DMS153 (cell line): ENCODE data around the gene ARHGAP27.

Source experiments
- DNase-seq: peaks from one replicate; lab custom pipeline; 2025; lab: John Stamatoyannopoulos, UW

ARHGAP27 gene

GRCh38 chr17:45405250-45406086, 27.2 kb downstream of the ARHGAP27 start:
- no peak for DNase-seq

- no peak for DNase-seq
Measured at GRCh38 chr17:45404870-45405249, 27.8 kb downstream of the ARHGAP27 start.

GRCh38 chr17:45403906-45404490, 28.7 kb downstream of the ARHGAP27 start:
- DNase-seq: no peak

- DNase-seq: no peak
Measured at GRCh38 chr17:45402916-45403315, 29.8 kb downstream of the ARHGAP27 start.

GRCh38 chr17:45398800-45399199, 33.9 kb downstream of the ARHGAP27 start:
- DNase-seq: no peak

GRCh38 chr17:45397796-45398195, 34.9 kb downstream of the ARHGAP27 start:
- no peak for DNase-seq

- no peak for DNase-seq
Measured at GRCh38 chr17:45396496-45397205, 36.0 kb downstream of the ARHGAP27 start.

GRCh38 chr17:45395569-45396415, 36.9 kb downstream of the ARHGAP27 start:
- DNase-seq: no peak

GRCh38 chr17:45394913-45395568, 37.6 kb downstream of the ARHGAP27 start:
- DNase-seq: no peak

GRCh38 chr17:45394564-45394912, 38.1 kb downstream of the ARHGAP27 start:
- no peak for DNase-seq

- DNase-seq: no peak
Measured at GRCh38 chr17:45394091-45394490, 38.6 kb downstream of the ARHGAP27 start.

GRCh38 chr17:45393411-45393810, 39.3 kb downstream of the ARHGAP27 start:
- no peak for DNase-seq

- DNase-seq: no peak
Measured at GRCh38 chr17:45391918-45392317, 40.8 kb downstream of the ARHGAP27 start.

GRCh38 chr17:45391291-45391690, 41.4 kb downstream of the ARHGAP27 start:
- no peak for DNase-seq

GRCh38 chr17:45389354-45389753, 43.3 kb downstream of the ARHGAP27 start:
- DNase-seq: no peak

GRCh38 chr17:45388604-45389325, 43.9 kb downstream of the ARHGAP27 start:
- no peak for DNase-seq

- DNase-seq: no peak
Measured at GRCh38 chr17:45387739-45388138, 44.9 kb downstream of the ARHGAP27 start.

GRCh38 chr17:45386178-45386577, 46.5 kb downstream of the ARHGAP27 start:
- DNase-seq: no peak

- DNase-seq: peak; percentile 72
Measured at GRCh38 chr17:45385331-45385997, 47.2 kb downstream of the ARHGAP27 start.

GRCh38 chr17:45384789-45385262, 47.8 kb downstream of the ARHGAP27 start:
- no peak for DNase-seq
